Smooth muscle cell (in vitro differentiated cells): ENCODE data around the gene SUCO. TPM values are rescaled to one million over a fixed set of nuclear protein-coding genes. Genes with fewer than 3 reads are reported as not detected.
A peak's percentile ranks its signal among the peaks of the same experiment; 100 is the strongest.

Source experiments
- DNase-seq: peaks from one replicate; lab custom pipeline; 2025; ENCODE audit not compliant: unreplicated experiment; lab: John Stamatoyannopoulos, UW
- H2AFZ ChIP-seq: fragments of 200-600 bp; sonication (generic); 2 replicates; pipeline ENCODE4 v1.6.0; 2016; ENCODE audit warnings: antibody characterized with exemption, low read depth, mild to moderate bottlenecking
- H3F3A ChIP-seq: fragments of 200-600 bp; sonication (generic); 2 replicates; pipeline ENCODE4 v1.6.0; 2017; ENCODE audit warnings: antibody characterized with exemption, low read depth
- H3K27ac ChIP-seq: fragments of 200-600 bp; sonication (generic); 2 replicates; pipeline ENCODE4 v1.5.1; 2016; ENCODE audit warnings: low read depth, mild to moderate bottlenecking
- H3K27me3 ChIP-seq: fragments of 200-600 bp; sonication (generic); 2 replicates; pipeline ENCODE4 v1.6.1; 2016; ENCODE audit warnings: low read depth, mild to moderate bottlenecking
- H3K36me3 ChIP-seq: fragments of 200-600 bp; sonication (generic); 2 replicates; pipeline ENCODE4 v1.5.1; 2016; ENCODE audit warnings: low read depth
- H3K4me1 ChIP-seq: fragments of 200-600 bp; sonication (generic); 2 replicates; pipeline ENCODE4 v1.5.1; 2016; ENCODE audit warnings: low read depth
- H3K4me2 ChIP-seq: fragments of 200-600 bp; sonication (generic); 2 replicates; pipeline ENCODE4 v1.6.0; 2016; ENCODE audit warnings: mild to moderate bottlenecking
- H3K4me3 ChIP-seq: fragments of 200-600 bp; sonication (generic); 2 replicates; pipeline ENCODE4 v1.5.1; 2016; ENCODE audit warnings: mild to moderate bottlenecking
- H3K79me2 ChIP-seq: fragments of 200-600 bp; sonication (generic); 2 replicates; pipeline ENCODE4 v1.6.0; 2016; ENCODE audit warnings: low read depth, mild to moderate bottlenecking
- H3K9ac ChIP-seq: fragments of 200-600 bp; sonication (generic); 2 replicates; pipeline ENCODE4 v1.6.0; 2016; ENCODE audit warnings: low read depth
- H3K9me3 ChIP-seq: fragments of 200-600 bp; sonication (generic); replicated peaks from 2 replicates; pipeline ENCODE4 v1.5.1; 2016; ENCODE audit warnings: low read depth
- H4K20me1 ChIP-seq: fragments of 200-600 bp; sonication (generic); 2 replicates; pipeline ENCODE4 v1.6.0; 2016; ENCODE audit warnings: low read depth
- CTCF ChIP-seq: fragments of 200-600 bp; sonication (generic); IDR thresholded peaks from 2 replicates; pipeline ENCODE4 v1.5.1; 2017; ENCODE audit warnings: borderline replicate concordance, mild to moderate bottlenecking, antibody characterized with exemption; ENCODE audit not compliant: insufficient read depth, poor library complexity, severe bottlenecking
- WGBS: methylation state at CpG from one replicate; pipeline ENCODE4 v1.1.7; 2016; ENCODE audit warnings: low lambda C conversion rate; 5-methylcytosine and 5-hydroxymethylcytosine counted together
- polyA plus RNA-seq: library from polyadenylated mRNA; unstranded; fragments of >200 nt; fragmentation: Nextera tagmentation; extraction: Ambion mirVana; gene quantifications from 2 replicates; pipeline ENCODE4 v1.2.1, GENCODE V29; 2016
- total RNA-seq: library from RNA; depleted of rRNA; stranded (reverse); fragments of >200 nt; gene quantifications from 2 replicates; pipeline ENCODE4 v1.2.3, GENCODE V29; 2014

Gene SUCO
- total and polyA plus RNA-seq, 2 experiments from 2014 or later, result 16.9 to 96.7 TPM

GRCh38 chr1:172609528-172609927 lies 76.6 kb downstream of the SUCO start:
- no peaks in the 10 kb centered on the region for H3K27me3 ChIP-seq
- no peak overlapping the region for H3K27ac ChIP-seq
- peaks cover 3% of the 10 kb centered on the region for H4K20me1 ChIP-seq
- H3K9ac ChIP-seq, result no peak overlapping the region
- peaks cover 5% of the 10 kb centered on the region for H3K79me2 ChIP-seq
- no peaks in the 10 kb centered on the region for H3F3A ChIP-seq
- no peak overlapping the region for H2AFZ ChIP-seq
- peaks cover 3% of the 10 kb centered on the region for H3K36me3 ChIP-seq
- DNase-seq, result no peak
- H3K4me3 ChIP-seq, result no peak overlapping the region
- H3K4me2 ChIP-seq, result no peak overlapping the region
- no peaks in the 10 kb centered on the region for H3K9me3 ChIP-seq
- H3K4me1 ChIP-seq, result no peaks in the 10 kb centered on the region
- WGBS, result 94% methylated on average over 3 of the region's 3 CpGs
- peak; percentile 25 for TF ChIP-seq CTCF

- TF ChIP-seq CTCF, result no peak
Observed at GRCh38 chr1:172612478-172612877, 79.5 kb downstream of the SUCO start.

GRCh38 chr1:172613294-172613693 lies 80.3 kb downstream of the SUCO start:
- Histone ChIP-seq H2AFZ (no peak overlapping the region), H3K4me3 (no peak overlapping the region), H3K9me3 (no peaks in the 10 kb centered on the region), H3K27ac (no peak overlapping the region), H3K4me2 (no peak overlapping the region), H3K9ac (no peak overlapping the region), H3K27me3 (no peaks in the 10 kb centered on the region), H3K4me1 (no peaks in the 10 kb centered on the region), H3K36me3 (peaks cover 3% of the 10 kb centered on the region), H3F3A (no peaks in the 10 kb centered on the region), H4K20me1 (no peaks in the 10 kb centered on the region), H3K79me2 (no peaks in the 10 kb centered on the region)
- no peak for DNase-seq
- TF ChIP-seq CTCF, result no peak
- WGBS, result 96% methylated on average over 2 of the region's 2 CpGs

More at GRCh38 chr1:172612478-172612877, 79.5 kb downstream of the SUCO start:
- H3K27ac ChIP-seq, result no peak overlapping the region
- no peaks in the 10 kb centered on the region for H3K27me3 ChIP-seq
- H3K36me3 ChIP-seq, result peaks cover 3% of the 10 kb centered on the region
- no peak overlapping the region for H3K4me2 ChIP-seq
- H3K9me3 ChIP-seq, result no peaks in the 10 kb centered on the region
- 95% methylated on average over 2 of the region's 2 CpGs for WGBS
- H3K9ac ChIP-seq, result no peak overlapping the region
- H4K20me1 ChIP-seq, result no peaks in the 10 kb centered on the region
- no peak for DNase-seq
- H3F3A ChIP-seq, result no peaks in the 10 kb centered on the region
- no peaks in the 10 kb centered on the region for H3K4me1 ChIP-seq
- H3K4me3 ChIP-seq, result no peak overlapping the region
- H3K79me2 ChIP-seq, result no peaks in the 10 kb centered on the region
- H2AFZ ChIP-seq, result no peak overlapping the region

- no peak for TF ChIP-seq CTCF
- no peak overlapping the region for H3K4me3 ChIP-seq
- H3K9me3 ChIP-seq, result peaks cover 7% of the 10 kb centered on the region
- no peak for DNase-seq
- no peak overlapping the region for H3K4me2 ChIP-seq
- no peak overlapping the region for H3K27ac ChIP-seq
- WGBS, result 83% methylated on average over 1 of the region's 1 CpG
- H4K20me1 ChIP-seq, result no peaks in the 10 kb centered on the region
- no peaks in the 10 kb centered on the region for H3K79me2 ChIP-seq
- H3F3A ChIP-seq, result no peaks in the 10 kb centered on the region
- H3K4me1 ChIP-seq, result no peaks in the 10 kb centered on the region
- H2AFZ ChIP-seq, result no peak overlapping the region
- no peaks in the 10 kb centered on the region for H3K27me3 ChIP-seq
- H3K9ac ChIP-seq, result no peak overlapping the region
- H3K36me3 ChIP-seq, result no peaks in the 10 kb centered on the region
Observed at GRCh38 chr1:172616195-172616594, 83.2 kb downstream of the SUCO start.
